Measurements from ENCODE around the gene STS. TPM values are rescaled to one million over a fixed set of nuclear protein-coding genes. Genes with fewer than 3 reads are reported as not detected.
"Not testable (repeated sequence)": the region's sequence is repeated elsewhere in the genome, so short reads cannot be mapped to it uniquely, and the experiment has no call there.

STS gene
- total RNA-seq, 6 experiments from 2014 or later, result 4.7 to 12.8 (median 10.7) TPM

DNA sequence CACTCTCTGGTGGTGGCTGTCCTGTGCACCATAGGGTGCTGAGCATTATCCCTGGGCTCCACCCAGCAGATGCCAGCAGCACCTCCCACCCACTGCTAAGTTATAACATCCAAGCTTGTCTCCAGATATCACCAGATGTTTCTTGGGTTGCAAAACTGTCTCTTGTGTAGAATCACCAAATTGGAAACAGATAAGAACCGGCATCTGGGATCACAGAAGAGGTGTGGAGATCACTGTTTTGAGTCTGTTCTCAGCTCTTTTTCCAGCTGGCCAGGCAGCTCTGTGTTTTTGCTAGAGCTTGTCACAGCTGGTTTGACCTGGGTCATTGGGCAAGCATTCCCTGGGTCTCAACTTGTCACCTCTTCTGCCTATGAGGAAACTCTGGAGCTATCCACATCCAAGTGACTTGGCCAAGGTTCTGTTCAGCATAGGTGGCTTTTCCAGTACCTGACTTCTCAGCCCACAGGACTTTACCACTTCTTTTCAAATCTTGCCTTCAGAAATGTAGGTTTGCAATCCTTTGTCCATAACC is 15.7 kb downstream of the STS start:
- H3K36me3 ChIP-seq, result no peaks in the 10 kb centered on the region
- no peak for DNase-seq
- no peaks in the 10 kb centered on the region for H3K4me1 ChIP-seq
- intact Hi-C loops (cut with DNase I), result no loop called here
- 29% methylated on average over 1 of the region's 1 CpG for WGBS (ENCODE audit: insufficient coverage, low coverage, low lambda C conversion rate, missing lambda C conversion rate)
- TF ChIP-seq POLR2A (IDR thresholded peaks at IDR 0.05), result no peak
- TF ChIP-seq, protein P1, sequence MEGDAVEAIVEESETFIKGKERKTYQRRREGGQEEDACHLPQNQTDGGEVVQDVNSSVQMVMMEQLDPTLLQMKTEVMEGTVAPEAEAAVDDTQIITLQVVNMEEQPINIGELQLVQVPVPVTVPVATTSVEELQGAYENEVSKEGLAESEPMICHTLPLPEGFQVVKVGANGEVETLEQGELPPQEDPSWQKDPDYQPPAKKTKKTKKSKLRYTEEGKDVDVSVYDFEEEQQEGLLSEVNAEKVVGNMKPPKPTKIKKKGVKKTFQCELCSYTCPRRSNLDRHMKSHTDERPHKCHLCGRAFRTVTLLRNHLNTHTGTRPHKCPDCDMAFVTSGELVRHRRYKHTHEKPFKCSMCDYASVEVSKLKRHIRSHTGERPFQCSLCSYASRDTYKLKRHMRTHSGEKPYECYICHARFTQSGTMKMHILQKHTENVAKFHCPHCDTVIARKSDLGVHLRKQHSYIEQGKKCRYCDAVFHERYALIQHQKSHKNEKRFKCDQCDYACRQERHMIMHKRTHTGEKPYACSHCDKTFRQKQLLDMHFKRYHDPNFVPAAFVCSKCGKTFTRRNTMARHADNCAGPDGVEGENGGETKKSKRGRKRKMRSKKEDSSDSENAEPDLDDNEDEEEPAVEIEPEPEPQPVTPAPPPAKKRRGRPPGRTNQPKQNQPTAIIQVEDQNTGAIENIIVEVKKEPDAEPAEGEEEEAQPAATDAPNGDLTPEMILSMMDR (IDR thresholded peaks at IDR 0.05), result no peak
- H3K27ac ChIP-seq, result no peak overlapping the region
- no peaks in the 10 kb centered on the region for H3K27me3 ChIP-seq
- ATAC-seq, result peak in 2 of 4 donors; percentile 30 to 63
- no peak overlapping the region for H3K4me3 ChIP-seq
- H3K9me3 ChIP-seq, result no peaks in the 10 kb centered on the region

DNA sequence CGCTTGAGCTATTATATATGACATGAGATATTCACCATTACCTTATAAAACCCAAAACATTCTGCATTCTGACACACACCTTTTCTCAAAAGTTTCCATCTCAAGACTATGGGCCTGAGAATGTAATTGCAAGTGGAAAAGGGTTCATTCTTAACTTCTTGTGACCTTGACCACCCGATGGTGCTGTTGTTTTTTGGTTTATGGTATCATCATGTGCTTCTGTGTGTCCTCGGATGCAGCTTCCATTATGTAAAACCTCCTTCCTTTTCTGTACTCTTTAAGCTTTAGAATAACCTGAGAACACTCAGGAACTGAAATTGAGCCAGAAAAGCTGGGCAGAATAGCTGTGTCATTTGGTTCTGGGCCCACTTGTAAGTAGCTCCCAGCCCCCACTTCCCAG is 16.7 kb downstream of the STS start:
- no peaks in the 10 kb centered on the region for H3K4me1 ChIP-seq
- no peak for DNase-seq
- intact Hi-C loops (cut with DNase I), result no loop called here
- no peak for ATAC-seq
- H3K36me3 ChIP-seq, result no peaks in the 10 kb centered on the region
- no peak overlapping the region for H3K4me3 ChIP-seq
- 62% methylated on average over 3 of the region's 3 CpGs for WGBS (ENCODE audit: insufficient coverage, low coverage, low lambda C conversion rate, missing lambda C conversion rate)
- TF ChIP-seq, protein P1 (IDR thresholded peaks at IDR 0.05), result no peak
- TF ChIP-seq POLR2A (IDR thresholded peaks at IDR 0.05), result no peak
- no peaks in the 10 kb centered on the region for H3K27me3 ChIP-seq
- no peak overlapping the region for H3K27ac ChIP-seq
- no peaks in the 10 kb centered on the region for H3K9me3 ChIP-seq

DNA sequence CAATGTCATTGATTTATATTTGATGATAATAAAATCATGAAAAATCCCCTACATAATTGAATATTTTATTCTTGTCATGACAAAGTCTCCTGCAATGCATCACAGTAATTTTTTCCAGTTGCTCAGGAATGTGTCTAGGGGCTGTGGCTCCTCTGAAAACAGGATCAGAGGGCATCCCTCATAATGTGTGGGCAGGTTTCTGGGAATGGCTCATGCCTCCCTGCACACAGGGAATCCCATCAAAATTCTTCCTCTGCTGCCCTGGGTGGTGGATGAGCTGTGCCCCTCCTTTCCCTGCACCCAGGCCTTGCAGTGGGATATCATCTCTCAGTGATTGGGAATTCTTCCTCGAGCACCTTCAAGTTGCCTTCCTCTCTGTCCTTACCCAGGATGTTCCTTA is 20.9 kb downstream of the STS start:
- Histone ChIP-seq H3K27me3 (no peaks in the 10 kb centered on the region), H3K4me3 (no peak overlapping the region), H3K9me3 (no peaks in the 10 kb centered on the region), H3K4me1 (no peaks in the 10 kb centered on the region), H3K36me3 (no peaks in the 10 kb centered on the region), H3K27ac (no peak overlapping the region)
- 80% methylated on average over 1 of the region's 1 CpG for WGBS (ENCODE audit: insufficient coverage, low coverage, low lambda C conversion rate, missing lambda C conversion rate)
- ATAC-seq, result no peak
- TF ChIP-seq, protein P1 (IDR thresholded peaks at IDR 0.05), result no peak
- no peak for TF ChIP-seq POLR2A (IDR thresholded peaks at IDR 0.05)
- intact Hi-C loops (cut with DNase I), result no loop called here
- no peak for DNase-seq

DNA sequence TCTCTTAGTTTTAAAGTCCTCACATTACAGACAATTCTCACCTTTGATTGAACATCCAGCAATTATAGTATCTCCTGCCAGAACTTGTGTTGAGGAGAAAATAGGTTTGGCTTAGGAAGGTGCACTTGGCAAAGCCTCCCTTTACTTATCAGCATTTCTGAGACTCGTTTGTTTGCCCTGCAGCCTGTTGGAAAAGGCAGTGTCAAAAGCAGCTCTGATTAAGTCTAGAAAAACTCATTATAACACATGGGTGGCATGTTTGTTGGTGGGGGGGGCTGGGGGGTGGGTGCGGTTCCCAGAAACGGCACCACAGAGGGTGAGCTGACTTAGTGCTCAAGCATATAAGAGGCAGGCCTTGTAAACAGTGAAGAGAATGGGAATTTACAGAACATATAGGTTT is 22.1 kb downstream of the STS start:
- no peaks in the 10 kb centered on the region for H3K27me3 ChIP-seq
- H3K36me3 ChIP-seq, result no peaks in the 10 kb centered on the region
- 59% methylated on average over 3 of the region's 3 CpGs for WGBS (ENCODE audit: insufficient coverage, low coverage, low lambda C conversion rate, missing lambda C conversion rate)
- TF ChIP-seq, protein P1 (IDR thresholded peaks at IDR 0.05), result no peak
- no peak for TF ChIP-seq POLR2A (IDR thresholded peaks at IDR 0.05)
- ATAC-seq, result no peak
- no peaks in the 10 kb centered on the region for H3K9me3 ChIP-seq
- intact Hi-C loops (cut with DNase I), result no loop called here
- H3K4me1 ChIP-seq, result no peaks in the 10 kb centered on the region
- DNase-seq, result no peak
- no peak overlapping the region for H3K27ac ChIP-seq
- H3K4me3 ChIP-seq, result no peak overlapping the region

GRCh38 chrX:7170898-7171297 is 23.4 kb downstream of the STS start:
- Histone ChIP-seq H3K36me3 (no peaks in the 10 kb centered on the region), H3K9me3 (no peaks in the 10 kb centered on the region), H3K27me3 (no peaks in the 10 kb centered on the region), H3K4me1 (no peaks in the 10 kb centered on the region), H3K4me3 (no peak overlapping the region), H3K27ac (no peak overlapping the region)
- 83% methylated on average over 1 of the region's 3 CpGs for WGBS (ENCODE audit: insufficient coverage, low coverage, low lambda C conversion rate, missing lambda C conversion rate)
- ATAC-seq (peak in 2 of 4 donors; percentile 23 to 38), DNase-seq (no peak)
- TF ChIP-seq POLR2A (IDR thresholded peaks at IDR 0.05), result no peak
- TF ChIP-seq, protein P1 (IDR thresholded peaks at IDR 0.05), result peak; percentile 12 to 39 (median 25)
- intact Hi-C loops (cut with DNase I), result no loop called here

GRCh38 chrX:7178859-7179258 is 31.3 kb downstream of the STS start:
- H3K9me3 ChIP-seq; H3K4me3 ChIP-seq; H3K4me1 ChIP-seq; H3K36me3 ChIP-seq; H3K27ac ChIP-seq; H3K27me3 ChIP-seq; intact Hi-C loops (cut with DNase I); ATAC-seq; DNase-seq: not testable (repeated sequence)
- 81% methylated on average over 2 of the region's 2 CpGs for WGBS (ENCODE audit: insufficient coverage, low coverage, low lambda C conversion rate, missing lambda C conversion rate)
